HG03565 (cell line): ENCODE results near the gene ZCCHC7.

Experiments used
- ATAC-seq: cut with Tn5 transposase; IDR thresholded peaks from one replicate; pipeline ENCODE4 v1.9.1; 2021; ENCODE audit warnings: mild to moderate bottlenecking, moderate library complexity; ENCODE audit not compliant: unreplicated experiment

ZCCHC7 gene

GRCh38 chr9:37243588-37244345 lies 123.4 kb downstream of the ZCCHC7 start:
- no peak for ATAC-seq

- ATAC-seq = no peak
These were observed 126.5 kb downstream of the ZCCHC7 start for GRCh38 chr9:37246826-37247225.

- no peak for ATAC-seq
These were observed 128.3 kb downstream of the ZCCHC7 start for GRCh38 chr9:37248651-37249163.

GRCh38 chr9:37251452-37251851 lies 131.1 kb downstream of the ZCCHC7 start:
- no peak for ATAC-seq

GRCh38 chr9:37253377-37253937 lies 133.1 kb downstream of the ZCCHC7 start:
- no peak for ATAC-seq

GRCh38 chr9:37255187-37255586 lies 134.8 kb downstream of the ZCCHC7 start:
- ATAC-seq = no peak

GRCh38 chr9:37255944-37256862 lies 135.8 kb downstream of the ZCCHC7 start:
- no peak for ATAC-seq

GRCh38 chr9:37259951-37260350 lies 139.6 kb downstream of the ZCCHC7 start:
- no peak for ATAC-seq

- ATAC-seq = no peak
These were observed 142.0 kb downstream of the ZCCHC7 start for GRCh38 chr9:37262410-37262809.

GRCh38 chr9:37264539-37264938 lies 144.2 kb downstream of the ZCCHC7 start:
- no peak for ATAC-seq

GRCh38 chr9:37266630-37267029 lies 146.3 kb downstream of the ZCCHC7 start:
- no peak for ATAC-seq

GRCh38 chr9:37269221-37269620 lies 148.8 kb downstream of the ZCCHC7 start:
- no peak for ATAC-seq

GRCh38 chr9:37271679-37272078 lies 151.3 kb downstream of the ZCCHC7 start:
- ATAC-seq = no peak

- no peak for ATAC-seq
These were observed 153.2 kb downstream of the ZCCHC7 start for GRCh38 chr9:37273595-37273994.

GRCh38 chr9:37281541-37281940 lies 161.2 kb downstream of the ZCCHC7 start:
- no peak for ATAC-seq

- ATAC-seq = no peak
These were observed 163.5 kb downstream of the ZCCHC7 start for GRCh38 chr9:37283730-37284325.

- ATAC-seq = no peak
These were observed 164.3 kb downstream of the ZCCHC7 start for GRCh38 chr9:37284636-37285035.

- no peak for ATAC-seq
These were observed 166.3 kb downstream of the ZCCHC7 start for GRCh38 chr9:37286530-37287175.

GRCh38 chr9:37287317-37287716 lies 166.9 kb downstream of the ZCCHC7 start:
- ATAC-seq = no peak

GRCh38 chr9:37289631-37290030 lies 169.3 kb downstream of the ZCCHC7 start:
- ATAC-seq = no peak
